Measurements from ENCODE around the gene KLHL41.
"Not testable (repeated sequence)": the region's sequence is repeated elsewhere in the genome, so short reads cannot be mapped to it uniquely, and the experiment has no call there.

Gene KLHL41

GRCh38 chr2:169573974-169574299 is 64.4 kb downstream of the KLHL41 start:
- DNase-seq, result no peak

GRCh38 chr2:169574539-169574938 is 65.0 kb downstream of the KLHL41 start:
- DNase-seq, result not testable (repeated sequence)

GRCh38 chr2:169575264-169575663 is 65.8 kb downstream of the KLHL41 start:
- not testable (repeated sequence) for DNase-seq
